Activated naive CD4-positive, alpha-beta T cell treated with anti-CD3 and anti-CD28 coated beads for 36 hours (primary cell): ENCODE measurements around the gene CDYL. TPM values are rescaled to one million over a fixed set of nuclear protein-coding genes. Genes with fewer than 3 reads are reported as not detected.
A peak's percentile ranks its signal among the peaks of the same experiment; 100 is the strongest.

ENCODE experiments used
- CTCF ChIA-PET: fragments of 350-600 bp; sonication (Branson Sonifier 250); formaldehyde crosslinking; loops from one replicate; lab custom pipeline; 2021; ENCODE audit warnings: antibody characterized with exemption; lab: Charles Lee
- DNase-seq: peaks from one replicate; pipeline ENCODE4 v3.0.0-alpha.2; 2020
- H3K27ac Mint-ChIP-seq: one replicate; pipeline ENCODE4 v1.8.0; 2021; ENCODE audit warnings: mild to moderate bottlenecking, mixed read lengths
- H3K27me3 Mint-ChIP-seq: one replicate; pipeline ENCODE4 v1.8.0; 2021; ENCODE audit warnings: low read depth, mixed read lengths
- H3K36me3 Mint-ChIP-seq: one replicate; pipeline ENCODE4 v1.8.0; 2021; ENCODE audit warnings: low read depth, mixed read lengths
- H3K4me1 Mint-ChIP-seq: one replicate; pipeline ENCODE4 v1.8.0; 2021; ENCODE audit warnings: low read depth, mixed read lengths
- H3K4me3 Mint-ChIP-seq: one replicate; pipeline ENCODE4 v1.8.0; 2021; ENCODE audit warnings: mild to moderate bottlenecking, moderate library complexity, mixed read lengths
- H3K9me3 Mint-ChIP-seq: one replicate; pipeline ENCODE4 v1.8.0; 2021; ENCODE audit warnings: mixed read lengths
- intact Hi-C: fragments of 100-400 bp; cut with micrococcal nuclease; formaldehyde crosslinking; loops from one replicate; pipeline ENCODE4 v1.15.1; 2023
- total RNA-seq, 2 experiments: library from RNA; stranded (reverse); gene quantifications; one replicate each; pipeline ENCODE4 v1.2.3, GENCODE V29; 2021

The CDYL gene
- total RNA-seq, 2 experiments from 2014 or later, result 23.8 to 24.3 TPM

DNA sequence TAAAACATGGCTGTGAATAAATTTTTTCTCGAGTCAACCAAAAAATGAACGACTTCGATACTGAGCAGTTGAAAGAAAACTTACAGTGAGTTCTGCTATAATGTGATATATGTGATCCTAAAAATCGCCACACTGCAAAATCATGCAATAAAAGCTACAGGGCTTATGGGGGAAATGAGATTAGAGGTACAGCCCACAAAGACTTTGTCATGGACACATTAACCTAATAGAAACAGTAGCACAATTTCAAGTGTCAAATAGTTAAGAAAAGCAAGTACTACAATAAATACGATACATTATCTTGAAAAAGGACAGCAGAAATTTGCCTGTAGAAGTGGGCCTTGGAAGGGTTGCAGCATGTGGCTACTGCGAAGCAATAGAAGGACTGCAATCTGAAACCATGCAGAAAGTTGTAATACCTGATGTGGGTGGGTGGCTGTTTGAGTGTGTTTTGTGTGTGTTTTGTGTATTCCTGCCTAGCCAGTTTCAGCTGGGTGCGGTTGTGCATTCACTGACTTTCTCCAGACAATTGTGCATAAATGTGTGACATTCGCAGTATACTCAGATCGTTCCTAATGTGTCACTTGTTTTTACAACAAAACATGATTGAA lies 148.6 kb downstream of the CDYL start:
- H3K27me3 Mint-ChIP-seq, result no peaks in the 10 kb centered on the region
- H3K4me1 Mint-ChIP-seq, result peaks cover 29% of the 10 kb centered on the region
- intact Hi-C loops, result no loop called here
- H3K27ac Mint-ChIP-seq, result no peak overlapping the region
- no peak overlapping the region for H3K4me3 Mint-ChIP-seq
- no peak for DNase-seq
- H3K36me3 Mint-ChIP-seq, result peaks cover 10% of the 10 kb centered on the region
- CTCF ChIA-PET, result interaction anchor here (0.6 kb wide), 1 partner anchor 1221 kb away, joined by 3 read pairs; no protein-coding TSS in a partner anchor
- peaks cover 1% of the 10 kb centered on the region for H3K9me3 Mint-ChIP-seq

DNA sequence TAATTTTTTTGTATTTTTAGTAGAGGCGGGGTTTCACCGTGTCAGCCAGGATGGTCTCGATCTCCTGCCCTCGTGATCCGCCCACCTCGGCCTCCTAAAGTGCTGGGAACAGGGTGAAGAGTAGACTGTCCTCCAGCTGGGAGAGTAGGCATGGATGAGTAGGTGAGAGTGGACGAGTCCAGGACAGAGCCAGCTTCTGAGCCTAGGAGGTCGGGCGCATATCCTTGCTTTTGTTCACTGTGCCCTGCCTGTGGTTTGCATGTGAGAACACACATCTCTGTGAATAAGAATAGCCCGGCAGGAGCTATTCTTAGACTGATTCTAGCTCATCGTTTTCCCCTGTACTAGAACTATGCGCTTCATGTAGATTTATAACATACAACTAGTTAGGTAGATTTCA lies 149.4 kb downstream of the CDYL start:
- intact Hi-C loops, result no loop called here

DNA sequence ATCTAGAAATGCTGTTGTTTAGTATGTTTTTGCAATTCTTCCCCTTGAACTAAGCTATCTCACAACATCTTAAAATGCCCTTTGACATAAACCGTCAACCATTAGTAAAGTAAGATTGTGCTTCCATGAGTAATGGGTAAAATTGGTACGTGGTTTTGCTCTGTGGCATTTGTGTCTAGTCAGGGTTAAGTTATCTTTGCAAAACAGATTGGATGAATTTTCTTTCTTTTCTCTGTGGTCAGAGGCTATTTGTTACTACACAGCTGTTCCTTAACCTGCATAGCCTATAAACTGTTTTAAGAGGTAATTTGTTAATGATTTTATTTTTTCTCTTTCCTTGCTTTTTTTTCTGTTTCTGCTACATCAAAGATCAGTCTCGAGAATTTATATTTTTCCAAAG lies 152.2 kb downstream of the CDYL start:
- peaks cover 10% of the 10 kb centered on the region for H3K36me3 Mint-ChIP-seq
- peaks cover 41% of the 10 kb centered on the region for H3K4me1 Mint-ChIP-seq
- no peak overlapping the region for H3K4me3 Mint-ChIP-seq
- DNase-seq, result no peak
- CTCF ChIA-PET, result no interaction called here
- intact Hi-C loops, result no loop called here
- H3K27me3 Mint-ChIP-seq, result no peaks in the 10 kb centered on the region
- peaks cover 1% of the 10 kb centered on the region for H3K9me3 Mint-ChIP-seq
- no peak overlapping the region for H3K27ac Mint-ChIP-seq

More for the DNA sequence above, 149.4 kb downstream of the CDYL start:
- H3K27ac Mint-ChIP-seq, result no peak overlapping the region
- no peak for DNase-seq
- H3K27me3 Mint-ChIP-seq, result no peaks in the 10 kb centered on the region
- no peak overlapping the region for H3K4me3 Mint-ChIP-seq
- peaks cover 1% of the 10 kb centered on the region for H3K9me3 Mint-ChIP-seq
- CTCF ChIA-PET, result no interaction called here
- peaks cover 10% of the 10 kb centered on the region for H3K36me3 Mint-ChIP-seq
- peaks cover 30% of the 10 kb centered on the region for H3K4me1 Mint-ChIP-seq

DNA sequence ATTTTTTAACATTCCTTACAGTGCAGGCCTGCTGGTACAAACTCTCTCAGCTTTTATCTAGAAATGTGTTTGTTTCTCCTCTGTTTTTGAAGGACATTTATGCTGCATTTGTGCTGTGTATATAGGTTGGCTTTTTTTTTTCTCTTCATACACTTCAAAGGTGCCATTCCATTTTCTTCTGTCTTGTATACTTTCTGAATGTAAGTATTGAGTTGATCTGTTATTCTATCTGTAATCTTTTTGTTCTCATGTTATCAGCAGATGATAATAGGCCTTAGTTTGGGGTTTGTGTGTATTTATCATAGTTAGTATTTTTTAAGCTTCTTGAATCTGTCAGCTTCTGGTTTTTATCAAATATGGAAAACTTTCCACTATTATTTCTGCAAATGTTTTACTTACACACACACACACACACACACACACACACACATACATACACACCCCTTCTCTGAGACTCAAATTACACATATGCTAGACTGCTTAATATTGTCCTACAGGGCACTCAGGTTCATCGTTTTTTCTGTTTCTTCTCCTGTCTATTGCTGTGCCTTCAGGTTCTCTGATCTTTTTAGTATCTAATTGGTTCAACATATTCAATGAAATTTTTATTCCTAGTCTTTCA lies 153.0 kb downstream of the CDYL start:
- peaks cover 8% of the 10 kb centered on the region for H3K36me3 Mint-ChIP-seq
- no peak for DNase-seq
- H3K9me3 Mint-ChIP-seq, result peaks cover 1% of the 10 kb centered on the region
- intact Hi-C loops, result no loop called here
- no peak overlapping the region for H3K4me3 Mint-ChIP-seq
- no peak overlapping the region for H3K27ac Mint-ChIP-seq
- H3K27me3 Mint-ChIP-seq, result no peaks in the 10 kb centered on the region
- CTCF ChIA-PET, result no interaction called here
- peaks cover 39% of the 10 kb centered on the region for H3K4me1 Mint-ChIP-seq

DNA sequence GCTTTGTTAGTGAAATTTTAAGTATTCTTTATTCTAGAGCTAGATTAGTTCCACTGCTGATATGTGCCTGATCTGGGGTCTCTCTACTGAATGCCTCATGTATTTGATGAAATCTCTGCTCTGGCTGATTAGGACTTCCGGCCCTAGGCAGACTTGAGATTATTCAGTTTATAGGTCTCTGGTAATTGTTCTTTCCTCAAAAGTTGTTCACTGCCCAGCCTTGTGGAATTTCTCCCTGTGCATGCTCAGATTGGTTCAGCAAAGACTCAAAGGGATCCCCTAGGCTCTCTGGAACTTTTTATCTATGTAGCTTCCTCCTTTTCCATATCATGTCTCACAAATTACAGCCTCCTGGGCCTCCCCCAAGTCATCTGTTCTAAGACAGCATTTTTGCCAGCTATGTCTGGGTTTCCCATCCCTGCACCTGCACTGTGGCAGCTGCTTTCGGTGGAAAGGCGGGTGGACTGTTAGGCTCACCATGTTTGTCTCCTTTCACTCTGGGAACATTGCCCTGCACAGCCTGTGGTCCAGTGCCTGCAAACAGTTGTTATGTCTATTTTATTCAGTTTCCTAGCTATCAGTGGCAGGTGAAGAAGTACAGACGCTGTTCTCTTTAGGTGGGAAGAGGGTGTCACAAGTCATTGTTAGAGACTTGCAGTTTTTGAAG lies 154.0 kb downstream of the CDYL start:
- CTCF ChIA-PET, result no interaction called here
- Mint-ChIP-seq H3K9me3 (peaks cover 1% of the 10 kb centered on the region), H3K36me3 (peaks cover 5% of the 10 kb centered on the region), H3K27me3 (no peaks in the 10 kb centered on the region), H3K27ac (no peak overlapping the region), H3K4me3 (no peak overlapping the region), H3K4me1 (peaks cover 39% of the 10 kb centered on the region)
- no peak for DNase-seq
- intact Hi-C loops, result loop anchor here (10.0 kb wide), 1 partner anchor 795 kb away; the partner anchor contains the start of gene ECI2

DNA sequence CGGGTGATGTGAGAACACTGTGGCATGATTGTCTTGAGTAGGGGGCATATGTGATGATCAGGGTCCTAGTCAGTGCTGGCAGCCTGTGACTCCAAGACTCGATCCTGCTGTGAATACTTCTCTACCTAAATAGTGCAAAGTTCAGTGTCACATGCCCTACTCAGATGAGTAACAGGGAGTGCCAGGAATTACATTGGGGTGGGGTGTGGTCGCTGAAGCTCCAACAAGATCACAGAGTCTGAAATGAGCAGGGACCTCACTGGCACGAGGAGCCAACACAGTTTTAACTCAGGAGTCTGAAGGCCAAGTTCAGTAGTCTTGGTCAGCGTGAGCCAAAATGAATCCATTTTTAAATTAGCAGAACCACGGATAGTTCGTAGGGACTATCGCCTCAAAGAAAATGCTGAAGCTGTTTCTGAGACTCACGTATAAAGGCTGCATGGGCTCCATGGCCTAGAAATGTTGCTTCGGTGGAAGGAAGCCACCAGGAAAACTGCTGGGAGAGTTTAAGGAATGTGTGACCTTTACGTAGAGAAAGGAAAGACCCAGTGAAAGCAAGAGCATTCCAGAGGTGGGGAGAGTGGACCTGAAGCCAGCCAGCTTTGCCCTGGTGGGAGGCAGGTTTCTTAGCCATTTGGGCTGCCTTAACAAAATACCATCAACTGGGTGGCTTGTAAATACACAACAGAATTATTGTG lies 155.5 kb downstream of the CDYL start:
- H3K36me3 Mint-ChIP-seq, result peaks cover 8% of the 10 kb centered on the region
- peaks cover 1% of the 10 kb centered on the region for H3K9me3 Mint-ChIP-seq
- peaks cover 45% of the 10 kb centered on the region for H3K4me1 Mint-ChIP-seq
- no peaks in the 10 kb centered on the region for H3K27me3 Mint-ChIP-seq
- intact Hi-C loops, result loop anchor here (10.0 kb wide), 1 partner anchor 797 kb away; the partner anchor contains the start of gene ECI2
- H3K27ac Mint-ChIP-seq, result no peak overlapping the region
- CTCF ChIA-PET, result no interaction called here
- H3K4me3 Mint-ChIP-seq, result no peak overlapping the region
- DNase-seq, result no peak

DNA sequence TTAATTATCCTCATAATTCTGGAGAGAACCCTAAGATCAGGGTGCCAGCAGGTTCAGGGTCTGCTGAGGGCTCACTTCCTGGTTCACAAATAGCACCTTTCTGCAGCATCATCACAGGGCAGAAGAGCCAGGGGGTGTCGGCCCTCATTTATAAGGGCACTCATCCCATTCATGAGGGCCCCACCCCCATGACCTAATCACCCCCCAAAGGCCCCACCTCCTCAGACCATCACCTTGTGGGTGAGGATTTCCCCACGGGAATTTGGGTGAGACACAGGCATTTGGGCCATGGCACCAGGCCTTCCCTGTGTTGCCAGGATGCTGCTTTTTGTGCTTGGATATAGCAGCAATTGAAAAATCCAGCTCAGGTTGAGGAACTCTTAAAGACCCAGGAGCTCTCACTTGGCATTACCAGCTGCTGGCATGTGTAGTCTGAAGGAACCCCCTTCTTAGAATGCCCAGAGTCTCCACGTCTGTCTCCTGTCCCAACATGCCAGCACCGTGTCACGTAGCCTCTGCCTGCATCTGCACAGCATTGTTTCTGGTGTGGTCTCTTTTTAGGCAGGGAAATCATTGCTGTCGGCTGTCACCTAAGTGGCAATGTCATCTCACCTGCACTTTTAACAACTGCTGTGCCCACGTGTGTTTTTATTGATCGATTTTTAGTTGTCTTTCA lies 156.2 kb downstream of the CDYL start:
- Mint-ChIP-seq H3K27ac (no peak overlapping the region), H3K36me3 (peaks cover 10% of the 10 kb centered on the region), H3K4me3 (no peak overlapping the region), H3K4me1 (peaks cover 43% of the 10 kb centered on the region), H3K27me3 (no peaks in the 10 kb centered on the region), H3K9me3 (peaks cover 1% of the 10 kb centered on the region)
- intact Hi-C loops, result loop anchor here (10.0 kb wide), 1 partner anchor 798 kb away; the partner anchor contains the start of gene ECI2
- CTCF ChIA-PET, result no interaction called here
- no peak for DNase-seq

DNA sequence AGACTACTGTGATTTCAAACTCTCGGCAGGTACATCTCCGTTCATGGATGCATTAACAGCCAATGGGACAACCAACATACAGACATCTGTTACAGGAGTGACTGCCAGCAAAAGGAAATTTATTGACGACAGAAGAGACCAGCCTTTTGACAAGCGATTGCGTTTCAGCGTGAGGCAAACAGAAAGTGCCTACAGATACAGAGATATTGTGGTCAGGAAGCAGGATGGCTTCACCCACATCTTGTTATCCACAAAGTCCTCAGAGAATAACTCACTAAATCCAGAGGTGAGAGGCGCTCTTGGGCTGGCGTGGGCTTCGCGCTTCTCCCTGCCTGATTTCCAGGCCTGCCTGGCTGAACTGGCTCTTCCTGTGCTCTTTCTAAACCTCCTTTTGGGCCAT lies 159.3 kb downstream of the CDYL start:
- Mint-ChIP-seq H3K27ac (no peak overlapping the region), H3K9me3 (no peaks in the 10 kb centered on the region), H3K27me3 (no peaks in the 10 kb centered on the region), H3K4me1 (peaks cover 39% of the 10 kb centered on the region), H3K36me3 (peaks cover 17% of the 10 kb centered on the region), H3K4me3 (no peak overlapping the region)
- CTCF ChIA-PET, result interaction anchor here (1.1 kb wide), 1 partner anchor 50 kb away, joined by 3 read pairs; no protein-coding TSS in a partner anchor
- intact Hi-C loops, result loop anchor here (1.0 to 10.0 kb wide), 3 partner anchors 157 to 801 kb away; partner anchors contain the start of gene ECI2
- peak; percentile 38 for DNase-seq

DNA sequence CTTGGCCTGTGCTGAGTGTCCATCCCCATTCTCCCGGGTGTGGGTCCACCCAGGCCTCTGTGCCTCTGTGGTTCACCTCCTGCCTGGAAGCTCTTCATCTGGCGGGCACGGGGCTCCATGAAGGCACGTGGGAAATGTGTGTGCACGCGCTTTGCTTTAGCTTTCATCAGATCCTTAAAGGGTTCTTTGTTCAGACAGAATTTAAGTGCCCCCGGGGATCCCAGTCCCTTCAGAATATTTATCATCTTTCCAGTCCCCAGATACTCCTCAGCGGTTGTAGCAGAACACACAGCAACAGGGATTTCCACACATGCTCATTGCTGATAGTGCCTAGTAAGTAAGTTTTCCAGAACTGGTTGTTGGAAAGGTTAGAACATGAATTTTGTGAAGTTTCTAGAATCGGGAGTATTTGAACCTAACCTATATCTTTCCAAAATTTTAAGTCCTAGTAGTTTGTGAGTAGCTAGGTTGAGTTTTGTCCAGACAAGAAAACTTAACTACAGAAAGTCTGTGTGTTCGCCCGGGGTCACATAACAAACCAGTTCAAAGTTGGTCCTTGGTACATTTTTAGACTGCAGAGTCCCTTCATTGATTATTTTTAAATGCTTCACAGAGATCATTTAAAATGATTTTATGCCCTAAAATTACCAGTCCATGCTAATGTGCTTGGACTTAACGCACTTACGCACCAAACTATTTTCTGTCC lies 159.9 kb downstream of the CDYL start:
- DNase-seq, result no peak
- Mint-ChIP-seq H3K9me3 (no peaks in the 10 kb centered on the region), H3K4me1 (peaks cover 37% of the 10 kb centered on the region), H3K27me3 (no peaks in the 10 kb centered on the region), H3K27ac (no peak overlapping the region), H3K36me3 (peaks cover 17% of the 10 kb centered on the region), H3K4me3 (no peak overlapping the region)
- intact Hi-C loops, result loop anchor here (1.0 to 10.0 kb wide), 6 partner anchors 146 to 801 kb away; partner anchors contain the start of gene ECI2
- CTCF ChIA-PET, result no interaction called here

DNA sequence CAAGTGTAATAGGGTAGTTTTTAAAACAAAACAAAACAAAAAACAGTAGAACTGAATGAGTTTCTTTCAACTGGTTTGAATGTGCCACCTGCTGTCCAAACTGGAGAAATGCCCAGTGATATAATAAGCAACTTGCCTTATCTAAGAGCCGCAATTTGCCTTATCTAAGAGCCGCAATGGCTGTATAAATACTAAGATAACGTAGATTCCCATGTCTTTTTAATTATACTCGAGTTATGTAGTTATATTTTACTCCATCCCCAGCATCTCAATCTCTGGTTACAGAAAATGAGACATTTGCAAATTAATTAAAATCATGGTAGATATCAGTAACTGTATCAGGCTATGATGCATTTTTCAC lies 160.5 kb downstream of the CDYL start:
- Mint-ChIP-seq H3K27me3 (no peaks in the 10 kb centered on the region), H3K4me1 (peaks cover 32% of the 10 kb centered on the region), H3K4me3 (no peak overlapping the region), H3K9me3 (no peaks in the 10 kb centered on the region), H3K27ac (no peak overlapping the region), H3K36me3 (peaks cover 15% of the 10 kb centered on the region)
- CTCF ChIA-PET, result no interaction called here
- intact Hi-C loops, result loop anchor here (1.0 to 10.0 kb wide), 5 partner anchors 146 to 802 kb away; partner anchors contain the start of gene ECI2
- DNase-seq, result peak; percentile 23

DNA sequence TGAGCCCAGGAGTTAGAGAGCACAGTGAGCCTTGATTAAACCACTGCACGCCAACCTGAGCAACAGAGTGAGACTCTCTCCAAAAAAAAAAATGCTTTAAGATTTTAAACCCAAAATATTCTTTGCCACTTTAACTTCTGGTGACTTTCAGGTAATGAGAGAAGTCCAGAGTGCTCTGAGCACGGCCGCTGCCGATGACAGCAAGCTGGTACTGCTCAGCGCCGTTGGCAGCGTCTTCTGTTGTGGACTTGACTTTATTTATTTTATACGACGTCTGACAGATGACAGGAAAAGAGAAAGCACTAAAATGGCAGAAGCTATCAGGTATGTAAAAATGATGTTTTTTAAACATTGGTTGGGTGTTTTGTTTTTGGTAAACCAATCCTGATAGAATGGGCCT lies 161.2 kb downstream of the CDYL start:
- Mint-ChIP-seq H3K4me3 (no peak overlapping the region), H3K9me3 (no peaks in the 10 kb centered on the region), H3K27me3 (no peaks in the 10 kb centered on the region), H3K36me3 (peaks cover 15% of the 10 kb centered on the region), H3K27ac (no peak overlapping the region), H3K4me1 (peaks cover 38% of the 10 kb centered on the region)
- CTCF ChIA-PET, result interaction anchor here (0.6 kb wide), 1 partner anchor 211 kb away, joined by 5 read pairs; no protein-coding TSS in a partner anchor
- intact Hi-C loops, result loop anchor here (2.0 to 10.0 kb wide), 4 partner anchors 210 to 803 kb away; partner anchors contain the start of gene ECI2
- DNase-seq, result no peak
